Neutrophil (primary cell): ENCODE results near the gene B4GALT4.
"Not testable (repeated sequence)": the region's sequence is repeated elsewhere in the genome, so short reads cannot be mapped to it uniquely, and the experiment has no call there.

Experiments
- H3K27ac ChIP-seq: fragments of 200-600 bp; sonication (generic); 2 replicates; pipeline ENCODE4 v1.5.1; 2016; ENCODE audit warnings: mild to moderate bottlenecking, moderate library complexity
- H3K27me3 ChIP-seq: fragments of 200-600 bp; sonication (generic); 2 replicates; pipeline ENCODE4 v1.6.0; 2016; ENCODE audit warnings: mild to moderate bottlenecking
- H3K36me3 ChIP-seq: fragments of 200-600 bp; sonication (generic); 2 replicates; pipeline ENCODE4 v1.5.1; 2017
- H3K4me1 ChIP-seq, 2 experiments: fragments of 200-600 bp in 1 of 2; sonication (generic) in 1 of 2; 1 replicate in 1 of 2; 2 replicates in 1 of 2; pipeline versions ENCODE4 v1.5.1 to v1.6.1; 2013 to 2016; ENCODE audit warnings: low read depth in 1 of 2, low read length in 1 of 2, mild to moderate bottlenecking in 1 of 2, moderate library complexity in 1 of 2; ENCODE audit not compliant: control insufficient read depth in 1 of 2, insufficient read depth in 1 of 2
- H3K4me3 ChIP-seq, 2 experiments: fragments of 200-600 bp in 1 of 2; sonication (generic) in 1 of 2; 1 replicate in 1 of 2; 2 replicates in 1 of 2; pipeline ENCODE4 v1.5.1; 2013 to 2016; ENCODE audit warnings: low read depth in 1 of 2, low read length in 1 of 2, mild to moderate bottlenecking in 1 of 2, moderate library complexity in 1 of 2
- H3K9me3 ChIP-seq: fragments of 200-600 bp; sonication (generic); 2 replicates; pipeline ENCODE4 v1.5.1; 2016
- TF ChIP-seq, protein P1 (sequence below): fragments of 200-600 bp; sonication (generic); IDR thresholded peaks from 2 replicates; pipeline ENCODE4 v1.5.1; 2016; ENCODE audit warnings: antibody characterized with exemption

The B4GALT4 gene

DNA sequence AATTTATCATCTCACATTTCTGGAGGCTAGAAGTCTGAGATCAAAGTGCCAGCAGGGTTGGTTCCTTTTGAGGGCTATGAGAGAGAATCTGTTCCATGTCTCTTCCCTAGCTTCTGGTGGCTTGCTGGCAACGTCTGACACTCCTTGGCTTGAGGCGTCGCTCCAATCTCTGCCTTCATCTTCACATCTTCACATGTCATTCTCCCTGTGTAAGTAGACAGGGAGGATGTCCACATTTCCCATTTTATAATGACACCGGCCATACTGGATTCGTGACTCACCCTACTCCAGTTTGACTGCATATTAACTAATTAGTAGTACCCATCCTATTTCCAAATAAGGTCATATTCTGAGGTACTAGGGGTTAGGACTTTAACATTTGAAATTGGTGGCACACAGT, 36.0 kb upstream of the B4GALT4 start:
- H3K4me1 ChIP-seq = no peaks in the 10 kb centered on the region
- TF ChIP-seq, protein P1, sequence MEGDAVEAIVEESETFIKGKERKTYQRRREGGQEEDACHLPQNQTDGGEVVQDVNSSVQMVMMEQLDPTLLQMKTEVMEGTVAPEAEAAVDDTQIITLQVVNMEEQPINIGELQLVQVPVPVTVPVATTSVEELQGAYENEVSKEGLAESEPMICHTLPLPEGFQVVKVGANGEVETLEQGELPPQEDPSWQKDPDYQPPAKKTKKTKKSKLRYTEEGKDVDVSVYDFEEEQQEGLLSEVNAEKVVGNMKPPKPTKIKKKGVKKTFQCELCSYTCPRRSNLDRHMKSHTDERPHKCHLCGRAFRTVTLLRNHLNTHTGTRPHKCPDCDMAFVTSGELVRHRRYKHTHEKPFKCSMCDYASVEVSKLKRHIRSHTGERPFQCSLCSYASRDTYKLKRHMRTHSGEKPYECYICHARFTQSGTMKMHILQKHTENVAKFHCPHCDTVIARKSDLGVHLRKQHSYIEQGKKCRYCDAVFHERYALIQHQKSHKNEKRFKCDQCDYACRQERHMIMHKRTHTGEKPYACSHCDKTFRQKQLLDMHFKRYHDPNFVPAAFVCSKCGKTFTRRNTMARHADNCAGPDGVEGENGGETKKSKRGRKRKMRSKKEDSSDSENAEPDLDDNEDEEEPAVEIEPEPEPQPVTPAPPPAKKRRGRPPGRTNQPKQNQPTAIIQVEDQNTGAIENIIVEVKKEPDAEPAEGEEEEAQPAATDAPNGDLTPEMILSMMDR = no peak
- H3K36me3 ChIP-seq = no peaks in the 10 kb centered on the region
- no peaks in the 10 kb centered on the region for H3K27me3 ChIP-seq
- H3K27ac ChIP-seq = no peak overlapping the region
- no peaks in the 10 kb centered on the region for H3K9me3 ChIP-seq
- no peak overlapping the region for H3K4me3 ChIP-seq

DNA sequence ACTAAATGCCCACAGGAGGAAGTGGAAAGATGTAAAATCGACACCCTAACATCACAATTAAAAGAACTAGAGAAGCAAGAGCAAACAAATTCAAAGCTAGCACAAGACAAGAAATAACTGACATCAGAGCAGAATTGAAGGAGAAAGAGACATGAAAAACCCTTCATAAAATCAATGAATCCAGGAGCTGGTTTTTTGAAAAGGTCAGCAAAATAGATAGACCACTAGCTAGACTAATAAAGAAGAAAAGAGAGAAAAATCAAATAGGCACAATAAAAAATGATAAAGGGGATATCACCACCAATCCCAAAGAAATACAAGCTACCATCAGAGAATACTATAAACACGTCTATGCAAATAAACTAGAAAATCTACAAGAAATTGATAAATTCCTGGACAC, 29.5 kb upstream of the B4GALT4 start:
- H3K27ac ChIP-seq, H3K27me3 ChIP-seq, H3K4me3 ChIP-seq, H3K4me1 ChIP-seq, H3K9me3 ChIP-seq, H3K36me3 ChIP-seq: not testable (repeated sequence)

DNA sequence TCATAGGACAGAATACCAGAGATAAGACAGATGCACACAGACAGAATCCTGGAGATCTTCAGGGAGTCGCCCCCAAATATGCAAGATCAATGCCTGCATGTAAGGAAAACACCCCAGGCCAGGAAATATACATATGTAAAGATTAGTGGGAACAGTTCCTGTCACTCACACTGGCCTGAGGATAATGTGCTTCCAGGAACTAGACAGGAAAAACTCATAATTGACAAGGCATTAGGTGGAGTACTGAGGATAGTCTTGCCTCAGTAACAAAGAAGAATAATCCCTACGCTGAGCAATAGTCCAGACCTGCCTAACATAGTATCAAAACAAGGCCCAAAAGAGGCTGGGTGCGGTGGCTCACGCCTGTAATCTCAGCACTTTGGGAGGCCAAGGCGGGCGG, 20.4 kb upstream of the B4GALT4 start:
- Histone ChIP-seq H3K4me1 (no peaks in the 10 kb centered on the region), H3K27ac (no peak overlapping the region), H3K36me3 (no peaks in the 10 kb centered on the region), H3K27me3 (no peaks in the 10 kb centered on the region), H3K9me3 (no peaks in the 10 kb centered on the region), H3K4me3 (no peak overlapping the region)
- TF ChIP-seq, protein P1 = no peak

DNA sequence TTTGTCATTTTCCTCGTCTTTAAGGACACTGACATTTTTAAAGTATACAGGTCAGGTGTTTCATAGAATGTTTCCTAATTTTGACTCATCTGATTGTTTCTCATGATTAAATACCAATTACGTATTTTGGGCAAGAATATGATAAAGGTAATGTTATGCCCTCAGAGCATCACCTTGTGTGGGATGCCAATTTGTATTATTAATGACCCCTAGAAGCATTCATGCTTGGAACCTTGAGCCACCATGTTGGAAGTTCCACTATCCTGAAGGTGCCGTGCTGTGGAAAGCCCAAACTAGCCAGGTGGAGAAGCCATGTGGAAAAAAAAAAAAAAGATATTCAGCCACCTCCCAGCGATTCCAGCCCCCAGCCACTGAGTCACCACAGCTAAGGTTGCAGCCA, 19.1 kb upstream of the B4GALT4 start:
- Histone ChIP-seq H3K36me3 (no peaks in the 10 kb centered on the region), H3K4me3 (no peak overlapping the region), H3K9me3 (no peaks in the 10 kb centered on the region), H3K27me3 (no peaks in the 10 kb centered on the region), H3K27ac (no peak overlapping the region), H3K4me1 (no peaks in the 10 kb centered on the region)
- TF ChIP-seq, protein P1 = no peak

DNA sequence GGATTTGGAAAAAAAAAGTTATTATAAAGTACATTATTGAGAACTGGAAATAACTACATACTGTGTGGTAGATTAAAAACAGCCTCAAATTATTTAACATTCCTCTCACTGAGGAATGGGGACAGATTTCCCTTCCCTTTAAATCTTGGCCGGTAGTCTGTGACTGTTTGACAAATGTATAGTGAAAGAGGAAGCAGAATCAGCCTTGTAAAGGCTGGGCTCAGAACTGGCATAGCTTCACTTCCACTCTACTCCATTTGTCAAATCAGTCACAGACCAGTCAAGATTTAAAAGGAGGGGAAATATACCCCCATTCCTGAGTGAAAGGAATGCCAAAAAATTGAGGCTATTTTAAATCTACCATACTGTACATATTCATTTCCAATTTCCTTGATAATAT, 18.2 kb upstream of the B4GALT4 start:
- TF ChIP-seq, protein P1 = no peak
- no peaks in the 10 kb centered on the region for H3K4me1 ChIP-seq
- no peaks in the 10 kb centered on the region for H3K27me3 ChIP-seq
- no peak overlapping the region for H3K4me3 ChIP-seq
- no peak overlapping the region for H3K27ac ChIP-seq
- H3K36me3 ChIP-seq = no peaks in the 10 kb centered on the region
- H3K9me3 ChIP-seq = no peaks in the 10 kb centered on the region

DNA sequence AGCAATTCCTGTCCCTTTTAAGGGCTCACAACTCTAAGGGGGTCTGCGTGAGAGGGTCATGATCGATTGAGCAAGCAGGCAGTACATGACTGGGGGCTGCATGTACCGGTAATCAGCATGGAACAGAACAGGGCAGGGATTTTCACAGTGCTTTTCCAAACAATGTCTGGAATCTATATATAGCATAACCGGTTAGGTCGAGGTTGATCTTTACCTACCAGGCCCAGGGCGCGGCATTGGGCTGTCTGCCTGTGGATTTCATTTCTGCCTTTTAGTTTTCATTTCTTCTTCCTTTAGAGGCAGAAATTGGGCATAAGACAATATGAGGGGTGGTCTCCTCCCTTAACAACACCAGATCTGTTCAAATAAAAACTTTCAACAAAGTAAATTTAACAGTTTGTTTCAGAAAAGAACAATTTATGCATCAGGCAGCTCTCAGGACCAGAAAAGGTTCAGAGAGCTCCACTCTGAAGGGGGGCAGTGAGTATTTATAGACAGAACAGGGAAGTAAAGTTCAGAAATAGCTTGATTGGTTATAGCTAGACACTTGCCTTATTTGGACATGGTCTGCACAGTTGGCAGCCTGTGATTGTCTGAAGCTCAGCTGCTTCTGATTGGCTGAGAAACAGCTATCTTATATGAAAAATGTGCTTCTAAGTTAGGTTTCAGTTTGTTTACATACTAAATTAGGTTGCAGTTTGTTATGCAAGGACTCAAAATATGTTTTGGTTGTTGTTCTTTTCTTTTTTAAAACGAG, 17.2 kb upstream of the B4GALT4 start:
- no peaks in the 10 kb centered on the region for H3K4me1 ChIP-seq
- no peak overlapping the region for H3K4me3 ChIP-seq
- H3K36me3 ChIP-seq = no peaks in the 10 kb centered on the region
- no peak overlapping the region for H3K27ac ChIP-seq
- no peaks in the 10 kb centered on the region for H3K9me3 ChIP-seq
- TF ChIP-seq, protein P1 = no peak
- no peaks in the 10 kb centered on the region for H3K27me3 ChIP-seq
